Measurements from ENCODE around the gene LHX3. TPM values are rescaled to one million over a fixed set of nuclear protein-coding genes. Genes with fewer than 3 reads are reported as not detected.

The LHX3 gene
- not detected for total RNA-seq
- not detected for polyA plus RNA-seq
- long read RNA-seq, donor 1, result 0 reads
- long read RNA-seq, donor 2, result 0 reads

- DNase-seq, result no peak
- WGBS, 5 donors, result 10 to 14% (median 12%) methylated on average over 29 to 70 of the region's 70 CpGs
These were observed at the start of gene LHX3 for GRCh38 chr9:136204838-136205706. Gene LHX3, minus strand, starts transcription at chr9:136205128. Its CDS starts 116 bp downstream, at chr9:136205012.

GRCh38 chr9:136253246-136254130, 48.6 kb upstream of the LHX3 start:
- H3K36me3 ChIP-seq, result no peaks in the 10 kb centered on the region
- no peaks in the 10 kb centered on the region for H3K9me3 ChIP-seq
- H3K27ac ChIP-seq, result no peak overlapping the region
- H3K27me3 ChIP-seq (replicated peaks in 1 of 7), result peaks cover 0 to 12% (median 0%) of the 10 kb centered on the region in 7 donors
- intact Hi-C loops (cut with DNase I; ENCODE audit: low total_unique reads), result no loop called here
- no peak for DNase-seq
- no peak overlapping the region for H3K4me3 ChIP-seq
- TF ChIP-seq CTCF (IDR thresholded peaks at IDR 0.05 in 8 of 11, conservative IDR thresholded peaks at IDR 0.05 in 3 of 11), result no peak
- TF ChIP-seq POLR2AphosphoS5 (IDR thresholded peaks at IDR 0.05), result no peak
- TF ChIP-seq POLR2A (IDR thresholded peaks at IDR 0.05), result no peak
- WGBS, 5 donors, result 81 to 86% (median 84%) methylated on average over 23 to 32 of the region's 32 CpGs
- H3K4me1 ChIP-seq, result peaks cover 0 to 20% (median 7%) of the 10 kb centered on the region in 6 donors

More at GRCh38 chr9:136204838-136205706, at the start of gene LHX3:
- no peak within 1 kb of the TSS for H3K4me3 ChIP-seq
- intact Hi-C loops (cut with DNase I; ENCODE audit: low total_unique reads), result no loop called here
- H3K27ac ChIP-seq, result no peak within 1 kb of the TSS
- H3K27me3 ChIP-seq (replicated peaks in 1 of 7), result peaks cover 7 to 58% (median 54%) of the 10 kb centered on the region in 7 donors
- H3K36me3 ChIP-seq, result peaks cover 0 to 42% (median 19%) of the 10 kb centered on the region in 6 donors
- peaks cover 0 to 33% (median 10%) of the 10 kb centered on the region in 6 donors for H3K4me1 ChIP-seq
- TF ChIP-seq POLR2A (IDR thresholded peaks at IDR 0.05) (no peak), POLR2AphosphoS5 (IDR thresholded peaks at IDR 0.05) (peak in 1 of 3 donors; percentile 33)
- H3K9me3 ChIP-seq, result no peaks in the 10 kb centered on the region

GRCh38 chr9:136252846-136253245, 47.9 kb upstream of the LHX3 start:
- intact Hi-C loops (cut with DNase I; ENCODE audit: low total_unique reads), result no loop called here
- WGBS, 5 donors, result 80 to 89% (median 83%) methylated on average over 2 to 10 of the region's 10 CpGs
- TF ChIP-seq CTCF (IDR thresholded peaks at IDR 0.05 in 8 of 11, conservative IDR thresholded peaks at IDR 0.05 in 3 of 11) (no peak), POLR2AphosphoS5 (IDR thresholded peaks at IDR 0.05) (no peak), POLR2A (IDR thresholded peaks at IDR 0.05) (no peak)

GRCh38 chr9:136252281-136252680, 47.4 kb upstream of the LHX3 start:
- H3K36me3 ChIP-seq, result no peaks in the 10 kb centered on the region
- H3K9me3 ChIP-seq, result no peaks in the 10 kb centered on the region
- no peak for DNase-seq
- H3K27me3 ChIP-seq (replicated peaks in 1 of 7), result peaks cover 0 to 8% (median 0%) of the 10 kb centered on the region in 7 donors
- TF ChIP-seq POLR2A (IDR thresholded peaks at IDR 0.05), result no peak
- TF ChIP-seq CTCF (IDR thresholded peaks at IDR 0.05 in 8 of 11, conservative IDR thresholded peaks at IDR 0.05 in 3 of 11), result no peak
- intact Hi-C loops (cut with DNase I; ENCODE audit: low total_unique reads), result no loop called here
- peaks cover 0 to 20% (median 7%) of the 10 kb centered on the region in 6 donors for H3K4me1 ChIP-seq
- no peak overlapping the region for H3K27ac ChIP-seq
- H3K4me3 ChIP-seq, result no peak overlapping the region
- WGBS, 5 donors, result 90 to 96% (median 94%) methylated on average over 14 to 29 of the region's 29 CpGs

More at GRCh38 chr9:136252846-136253245, 47.9 kb upstream of the LHX3 start:
- Histone ChIP-seq H3K4me3 (no peak overlapping the region), H3K27ac (no peak overlapping the region), H3K9me3 (no peaks in the 10 kb centered on the region), H3K36me3 (no peaks in the 10 kb centered on the region), H3K4me1 (peaks cover 0 to 20% (median 7%) of the 10 kb centered on the region in 6 donors), H3K27me3 (replicated peaks in 1 of 7) (peaks cover 0 to 8% (median 0%) of the 10 kb centered on the region in 7 donors)
- DNase-seq, result no peak
